ENCODE results near the gene ADAMTS4.

ADAMTS4 gene

GRCh38 chr1:161166669-161167548 lies 31.9 kb downstream of the ADAMTS4 start:
- no peak for DNase-seq (ENCODE audit: low spot score)
- TF ChIP-seq CTCF (IDR thresholded peaks at IDR 0.05; ENCODE audit: extremely low read depth, missing control alignments), result no peak

- TF ChIP-seq CTCF (IDR thresholded peaks at IDR 0.05; ENCODE audit: extremely low read depth, missing control alignments), result peak; percentile 37
- DNase-seq (ENCODE audit: low spot score), result peak; percentile 90
Observed at GRCh38 chr1:161165742-161166668, 32.8 kb downstream of the ADAMTS4 start, which contains the start of gene PPOX. TSS of gene PPOX (plus strand) at chr1:161166426. CDS start at chr1:161166848, 422 bp downstream.

- no peak for TF ChIP-seq CTCF (IDR thresholded peaks at IDR 0.05; ENCODE audit: extremely low read depth, missing control alignments)
Observed at GRCh38 chr1:161164901-161165610, 33.8 kb downstream of the ADAMTS4 start.

DNA sequence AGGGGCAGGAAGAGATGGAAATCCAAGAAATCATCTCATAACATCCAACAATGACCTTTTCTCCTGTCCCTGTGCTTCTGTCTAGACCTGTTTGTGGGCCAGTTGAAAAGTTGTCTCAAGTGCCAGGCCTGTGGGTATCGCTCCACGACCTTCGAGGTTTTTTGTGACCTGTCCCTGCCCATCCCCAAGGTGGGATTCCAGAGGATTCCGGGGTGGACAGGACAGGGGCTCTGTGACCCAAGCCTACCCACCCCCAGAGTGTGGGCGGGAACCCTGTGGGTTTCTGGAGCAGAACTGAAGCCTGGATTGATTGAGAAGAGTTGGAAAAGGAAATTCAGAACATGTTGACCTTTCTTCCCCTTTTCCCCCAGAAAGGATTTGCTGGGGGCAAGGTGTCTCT lies 35.1 kb downstream of the ADAMTS4 start:
- TF ChIP-seq CTCF (IDR thresholded peaks at IDR 0.05; ENCODE audit: extremely low read depth, missing control alignments), result no peak
- DNase-seq (ENCODE audit: low spot score), result no peak

More at GRCh38 chr1:161164901-161165610, 33.8 kb downstream of the ADAMTS4 start:
- DNase-seq (ENCODE audit: low spot score), result no peak

DNA sequence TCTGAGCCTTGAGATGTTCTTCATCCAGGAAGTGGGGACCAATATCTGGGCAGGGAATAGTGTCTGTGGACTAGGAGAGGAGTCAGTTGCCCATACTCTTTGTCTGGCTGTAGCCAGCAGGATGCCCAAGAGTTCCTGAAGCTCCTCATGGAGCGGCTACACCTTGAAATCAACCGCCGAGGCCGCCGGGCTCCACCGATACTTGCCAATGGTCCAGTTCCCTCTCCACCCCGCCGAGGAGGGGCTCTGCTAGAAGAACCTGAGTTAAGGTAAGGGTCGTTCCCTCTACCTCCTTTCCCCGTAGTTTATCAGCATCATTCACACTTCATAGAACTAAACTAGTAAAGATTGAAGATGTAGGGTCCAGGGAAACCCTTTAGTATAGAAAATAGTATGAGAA lies 36.0 kb downstream of the ADAMTS4 start:
- no peak for TF ChIP-seq CTCF (IDR thresholded peaks at IDR 0.05; ENCODE audit: extremely low read depth, missing control alignments)
- no peak for DNase-seq (ENCODE audit: low spot score)

DNA sequence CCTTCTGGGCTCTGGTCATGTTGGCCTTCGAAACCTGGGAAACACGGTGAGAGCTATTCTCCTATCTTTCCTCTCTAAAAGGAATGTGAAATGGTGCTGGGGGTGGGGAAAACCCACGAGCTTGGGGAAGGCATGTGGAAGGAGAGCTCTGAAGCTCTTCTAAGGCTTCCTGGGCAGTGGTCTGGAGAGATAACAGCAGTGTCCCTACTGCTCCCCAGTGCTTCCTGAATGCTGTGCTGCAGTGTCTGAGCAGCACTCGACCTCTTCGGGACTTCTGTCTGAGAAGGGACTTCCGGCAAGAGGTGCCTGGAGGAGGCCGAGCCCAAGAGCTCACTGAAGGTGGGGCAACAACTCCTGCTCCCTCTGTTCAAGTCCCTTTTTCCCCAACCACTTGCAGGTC lies 36.8 kb downstream of the ADAMTS4 start:
- no peak for TF ChIP-seq CTCF (IDR thresholded peaks at IDR 0.05; ENCODE audit: extremely low read depth, missing control alignments)
- no peak for DNase-seq (ENCODE audit: low spot score)

Measured in GM20000 (cell line).